Glomerular visceral epithelial cell (primary cell): ENCODE results near the gene PCBP4.

ENCODE experiments used
- DNase-seq: peaks from one replicate; pipeline ENCODE4 v3.0.0-alpha.2; 2016; ENCODE audit errors: extremely low spot score

Gene PCBP4

GRCh38 chr3:51955893-51956770 is 11.1 kb downstream of the PCBP4 start:
- DNase-seq: no peak

- no peak for DNase-seq
Measured at GRCh38 chr3:51955175-51955892, 11.9 kb downstream of the PCBP4 start, which contains the start of gene GPR62. Gene GPR62 (plus strand): TSS chr3:51955381. CDS start chr3:51955653, 272 bp downstream.

GRCh38 chr3:51954713-51955112 is 12.5 kb downstream of the PCBP4 start:
- no peak for DNase-seq

- DNase-seq: no peak
Measured at GRCh38 chr3:51954105-51954504, 13.1 kb downstream of the PCBP4 start.

- DNase-seq: peak; percentile 35
Measured at GRCh38 chr3:51953445-51953844, 13.8 kb downstream of the PCBP4 start.

- DNase-seq: no peak
Measured at GRCh38 chr3:51950899-51951298, 16.4 kb downstream of the PCBP4 start.

- no peak for DNase-seq
Measured at GRCh38 chr3:51949121-51949520, 18.1 kb downstream of the PCBP4 start.

GRCh38 chr3:51948016-51948580 is 19.2 kb downstream of the PCBP4 start:
- DNase-seq: no peak

GRCh38 chr3:51947215-51947900 is 19.9 kb downstream of the PCBP4 start:
- no peak for DNase-seq

GRCh38 chr3:51946796-51947195 is 20.5 kb downstream of the PCBP4 start:
- no peak for DNase-seq

GRCh38 chr3:51945926-51946705 is 21.1 kb downstream of the PCBP4 start:
- no peak for DNase-seq

- no peak for DNase-seq
Measured at GRCh38 chr3:51945031-51945840, 22.0 kb downstream of the PCBP4 start.

GRCh38 chr3:51944451-51945021 is 22.7 kb downstream of the PCBP4 start:
- no peak for DNase-seq

GRCh38 chr3:51943451-51944391 is 23.5 kb downstream of the PCBP4 start:
- DNase-seq: no peak

- peak; percentile 74 for DNase-seq
Measured at GRCh38 chr3:51942603-51943450, 24.4 kb downstream of the PCBP4 start.

GRCh38 chr3:51941798-51942602 is 25.3 kb downstream of the PCBP4 start, which contains the start of the genes PARP3 and RRP9:
Gene PARP3 (plus strand): TSS chr3:51942363. CDS start chr3:51943356, 993 bp downstream.
Gene RRP9 (minus strand): TSS chr3:51941904. CDS start chr3:51941867, 37 bp downstream.
- peak; percentile 100 for DNase-seq

GRCh38 chr3:51941463-51941797 is 25.8 kb downstream of the PCBP4 start:
- DNase-seq: no peak
